HCT116 (cell line): ENCODE results near the gene ATOX1. TPM values are rescaled to one million over a fixed set of nuclear protein-coding genes. Genes with fewer than 3 reads are reported as not detected.

Experiments used
- ATAC-seq: fragments of 200-7000 bp; cut with Tn5 transposase; 2 replicates; pipeline ENCODE4 v1.9.1; 2020; ENCODE audit warnings: mild to moderate bottlenecking, moderate library complexity
- BruUV-seq: library from RNA; stranded (reverse); fragments of 400-500 nt; replicated peaks from 2 replicates; lab custom pipeline; 2021; lab: Mats Ljungman, UMichigan
- CTCF ChIA-PET: fragments of 300-600 bp; sonication (Branson Sonifier 250); formaldehyde crosslinking; loops from one replicate; lab custom pipeline; 2021; ENCODE audit warnings: antibody characterized with exemption; lab: Charles Lee
- POLR2A ChIA-PET: fragments of 300-600, 350-600 bp; sonication (Branson Sonifier 250); formaldehyde crosslinking; loops from one replicate; lab custom pipeline; 2021; ENCODE audit warnings: antibody characterized with exemption; lab: Charles Lee
- RAD21 ChIA-PET, 2 experiments: fragments of 300-600 bp; sonication (Branson Sonifier 250); formaldehyde crosslinking; loops; one replicate each; lab custom pipeline; 2023; ENCODE audit warnings: low total read pairs in 2 of 2; ENCODE audit not compliant: uncharacterized antibody in 2 of 2, unreplicated experiment in 2 of 2, low non-redundant PET in 1 of 2; lab: Charles Lee
- DNase-seq: peaks from one replicate; pipeline ENCODE4 v3.0.0-alpha.2; 2010; ENCODE audit warnings: low read depth, low spot score
- H2AFZ ChIP-seq: fragments of 200-600 bp; shearing (Covaris generic), sonication (generic); 2 replicates; pipeline ENCODE4 v1.6.1; 2017; ENCODE audit warnings: low read depth, mixed run types, mixed read lengths, antibody characterized with exemption, low read length; ENCODE audit not compliant: poor library complexity, severe bottlenecking
- H3K27ac ChIP-seq: 2 replicates; pipeline ENCODE4 v1.5.1; 2012; ENCODE audit warnings: low read depth, low read length
- H3K27me3 ChIP-seq: fragments of 200-600 bp; sonication (generic); 2 replicates; pipeline ENCODE4 v1.6.1; 2016; ENCODE audit warnings: mixed run types, low read length, mixed read lengths; ENCODE audit not compliant: insufficient read depth
- H3K36me3 ChIP-seq, 2 experiments: fragments of 200-500 bp in 1 of 2; fragments of 200-600 bp in 1 of 2; sonication (Bioruptor generic) in 1 of 2; sonication (generic) in 1 of 2; 2 replicates each; pipeline versions ENCODE4 v1.5.1 to v1.6.1; 2014 to 2016; ENCODE audit warnings: low read length in 2 of 2, inconsistent platforms in 1 of 2, mixed read lengths in 1 of 2, mixed run types in 1 of 2; ENCODE audit not compliant: insufficient read depth in 2 of 2, control insufficient read depth in 1 of 2
- H3K4me1 ChIP-seq, 2 experiments: fragments of 200-600 bp in 1 of 2; sonication (generic) in 1 of 2; 2 replicates each; pipeline versions ENCODE4 v1.5.1 to v1.6.1; 2012 to 2017; ENCODE audit warnings: low read length in 2 of 2, inconsistent platforms in 1 of 2, mild to moderate bottlenecking in 1 of 2, mixed read lengths in 1 of 2, mixed run types in 1 of 2, moderate library complexity in 1 of 2; ENCODE audit not compliant: insufficient read depth in 2 of 2, control insufficient read depth in 1 of 2
- H3K4me2 ChIP-seq: fragments of 200-600 bp; sonication (generic); 2 replicates; pipeline ENCODE4 v1.6.1; 2017; ENCODE audit warnings: mixed run types, low read length, mixed read lengths
- H3K4me3 ChIP-seq, 2 experiments: fragments of 200-600 bp in 1 of 2; sonication (generic) in 1 of 2; replicated peaks in 1 of 2; 2 replicates each; pipeline ENCODE4 v1.5.1; 2011 to 2016; ENCODE audit warnings: low read length in 2 of 2, control low read depth in 1 of 2, low read depth in 1 of 2, mild to moderate bottlenecking in 1 of 2, mixed read lengths in 1 of 2, mixed run types in 1 of 2
- H3K79me2 ChIP-seq: fragments of 200-600 bp; sonication (generic); 2 replicates; pipeline ENCODE4 v1.6.1; 2017; ENCODE audit warnings: mild to moderate bottlenecking, mixed run types, low read length, moderate library complexity, mixed read lengths; ENCODE audit not compliant: insufficient read depth
- H3K9ac ChIP-seq: fragments of 200-600 bp; sonication (generic); 2 replicates; pipeline ENCODE4 v1.6.1; 2016; ENCODE audit warnings: low read length, mixed read lengths
- H3K9me2 ChIP-seq: fragments of 200-600 bp; sonication (generic), shearing (Covaris generic); 2 replicates; pipeline ENCODE4 v1.6.1; 2017; ENCODE audit warnings: mixed run types, mild to moderate bottlenecking, moderate library complexity; ENCODE audit not compliant: insufficient read depth
- H3K9me3 ChIP-seq, 2 experiments: fragments of 200-500 bp in 1 of 2; fragments of 200-600 bp in 1 of 2; sonication (Bioruptor generic) in 1 of 2; sonication (generic) in 1 of 2; 2 replicates each; pipeline ENCODE4 v1.6.1; 2014 to 2017; ENCODE audit warnings: low read length in 2 of 2, mixed read lengths in 2 of 2, inconsistent platforms in 1 of 2, low read depth in 1 of 2, mild to moderate bottlenecking in 1 of 2, mixed run types in 1 of 2, moderate library complexity in 1 of 2; ENCODE audit not compliant: control insufficient read depth in 1 of 2, insufficient read depth in 1 of 2
- H4K20me1 ChIP-seq: fragments of 200-600 bp; sonication (generic), shearing (Covaris generic); 2 replicates; pipeline ENCODE4 v1.6.1; 2017; ENCODE audit warnings: mixed run types, mild to moderate bottlenecking, moderate library complexity; ENCODE audit not compliant: insufficient read depth
- ATF3 ChIP-seq: IDR thresholded peaks from 2 replicates; pipeline ENCODE4 v1.6.1; 2012
- CEBPB ChIP-seq: IDR thresholded peaks from 2 replicates; pipeline ENCODE4 v1.6.1; 2012; ENCODE audit warnings: low read depth
- EGR1 ChIP-seq: IDR thresholded peaks from 2 replicates; pipeline ENCODE4 v1.6.1; 2012; ENCODE audit warnings: low read depth
- EZH2 ChIP-seq: fragments of 200-600 bp; sonication (generic); IDR thresholded peaks from 2 replicates; pipeline ENCODE4 v1.6.1; 2017; ENCODE audit warnings: antibody characterized with exemption, mixed run types
- EZH2phosphoT487 ChIP-seq: fragments of 200-600 bp; IDR thresholded peaks from 2 replicates; pipeline ENCODE4 v1.6.1; 2018; ENCODE audit warnings: antibody characterized with exemption, borderline replicate concordance
- FOSL1 ChIP-seq: IDR thresholded peaks from 2 replicates; pipeline ENCODE4 v1.6.1; 2012; ENCODE audit warnings: low read depth
- JUND ChIP-seq: IDR thresholded peaks from 2 replicates; pipeline ENCODE4 v1.6.1; 2012
- MAX ChIP-seq: IDR thresholded peaks from 2 replicates; pipeline ENCODE4 v1.6.1; 2012
- POLR2AphosphoS5 ChIP-seq: IDR thresholded peaks from 2 replicates; pipeline ENCODE4 v1.6.1; 2011; ENCODE audit warnings: mild to moderate bottlenecking, low read depth, low read length, moderate library complexity
- RAD21 ChIP-seq: IDR thresholded peaks from 2 replicates; pipeline ENCODE4 v1.6.1; 2012; ENCODE audit warnings: low read depth, mild to moderate bottlenecking
- REST ChIP-seq: IDR thresholded peaks from 2 replicates; pipeline ENCODE4 v1.6.1; 2012; ENCODE audit warnings: low read depth
- TCF7L2 ChIP-seq: IDR thresholded peaks from 2 replicates; pipeline ENCODE4 v1.7.0; 2011; ENCODE audit warnings: borderline replicate concordance, inconsistent platforms; ENCODE audit not compliant: insufficient read depth, insufficient read length; ENCODE audit errors: extremely low read depth
- YY1 ChIP-seq: IDR thresholded peaks from 2 replicates; pipeline ENCODE4 v1.6.1; 2011; ENCODE audit warnings: low read length, low read depth, moderate library complexity, mild to moderate bottlenecking; ENCODE audit not compliant: insufficient replicate concordance; ENCODE audit errors: extremely low read depth
- ZBTB33 ChIP-seq: IDR thresholded peaks from 2 replicates; pipeline ENCODE4 v1.6.1; 2011; ENCODE audit warnings: mild to moderate bottlenecking, low read length, moderate library complexity; ENCODE audit not compliant: insufficient replicate concordance; ENCODE audit errors: extremely low read depth
- ZNF274 ChIP-seq: fragments of 200-500 bp; sonication (Bioruptor generic); IDR thresholded peaks from 2 replicates; pipeline ENCODE4 v1.6.1; 2014; ENCODE audit warnings: mild to moderate bottlenecking, low read depth, low read length, inconsistent platforms
- intact Hi-C: fragments of 100-400 bp; cut with micrococcal nuclease; formaldehyde crosslinking; loops from 2 replicates; pipeline ENCODE4 v1.10.0; 2022
- total RNA-seq: library from RNA; stranded (reverse); gene quantifications from one replicate; pipeline ENCODE4 v1.2.1, GENCODE V29; 2021; ENCODE audit not compliant: unreplicated experiment

Gene ATOX1
- total RNA-seq, 1 experiment from 2014 or later, result 66.2 TPM

GRCh38 chr5:151709109-151709735 is 49.2 kb downstream of the ATOX1 start:
- TF ChIP-seq POLR2AphosphoS5 (no peak), ATF3 (no peak), FOSL1 (no peak), CEBPB (no peak), ZBTB33 (no peak), EZH2 (no peak), YY1 (no peak), ZNF274 (no peak), RAD21 (no peak), JUND (no peak), REST (no peak), EZH2phosphoT487 (no peak), TCF7L2 (no peak), EGR1 (no peak), MAX (no peak)

More at GRCh38 chr5:151709109-151709735, 49.2 kb downstream of the ATOX1 start:
- ChIA-PET POLR2A (interaction anchor here (0.7 kb wide), 1 partner anchor 1127 kb away, joined by 3 read pairs; no protein-coding TSS in a partner anchor), CTCF (no interaction called here), RAD21 (no interaction called here)
- no peaks in the 10 kb centered on the region for H3K36me3 ChIP-seq
- BruUV-seq, result no TSS peak
- intact Hi-C loops, result no loop called here
- H3K27ac ChIP-seq, result peak overlapping the region; percentile 61; the same call in 1 of the 2 replicates
- no peaks in the 10 kb centered on the region for H3K79me2 ChIP-seq
- ATAC-seq (no peak), DNase-seq (no peak)
- H4K20me1 ChIP-seq, result no peaks in the 10 kb centered on the region
- no peaks in the 10 kb centered on the region for H3K9me2 ChIP-seq
- H3K4me3 ChIP-seq, result no peak overlapping the region
- H2AFZ ChIP-seq, result no peak overlapping the region
- H3K4me2 ChIP-seq, result no peak overlapping the region
- no peaks in the 10 kb centered on the region for H3K27me3 ChIP-seq
- peaks cover 22 to 23% of the 10 kb centered on the region in 2 experiments for H3K4me1 ChIP-seq
- no peaks in the 10 kb centered on the region for H3K9me3 ChIP-seq
- no peak overlapping the region for H3K9ac ChIP-seq
